Dedifferentiated amniotic fluid mesenchymal stem cell (primary cell): Measurements from ENCODE around the gene SLC45A1.
"Not testable (repeated sequence)": the region's sequence is repeated elsewhere in the genome, so short reads cannot be mapped to it uniquely, and the experiment has no call there.

Experiments used
- DNase-seq: peaks from one replicate; pipeline ENCODE4 v3.0.0-alpha.2; 2016; ENCODE audit errors: extremely low spot score

Gene SLC45A1

DNA sequence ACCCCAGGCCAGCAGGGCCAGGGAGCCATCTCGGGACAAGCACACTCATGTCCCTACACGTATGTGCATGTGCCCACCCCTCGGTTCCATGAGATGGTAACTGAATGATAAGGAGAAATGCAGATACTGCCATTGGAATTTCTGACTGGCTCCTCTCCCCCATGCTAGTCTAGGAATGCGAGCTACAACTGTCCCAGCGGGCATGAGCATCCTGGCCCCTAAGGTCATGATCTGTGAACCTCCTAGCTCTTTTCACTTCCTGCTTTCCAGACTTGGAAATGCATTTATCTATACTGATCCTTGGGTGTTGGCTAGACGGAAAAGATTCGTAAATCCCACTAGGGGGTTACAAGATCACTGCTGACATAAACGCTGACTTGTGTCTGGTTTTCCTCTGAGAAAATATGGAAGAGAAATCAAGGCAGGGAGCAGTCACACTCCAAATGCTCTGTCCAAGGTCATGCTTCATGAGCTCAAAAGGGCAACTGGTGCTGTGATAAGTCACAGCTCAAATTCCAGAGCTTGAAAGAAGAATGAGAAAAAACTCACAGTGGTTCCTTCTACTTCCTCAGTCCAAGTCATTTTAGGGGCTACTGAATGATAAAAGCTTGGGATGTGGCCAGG is 49.8 kb downstream of the SLC45A1 start:
- DNase-seq, result no peak

DNA sequence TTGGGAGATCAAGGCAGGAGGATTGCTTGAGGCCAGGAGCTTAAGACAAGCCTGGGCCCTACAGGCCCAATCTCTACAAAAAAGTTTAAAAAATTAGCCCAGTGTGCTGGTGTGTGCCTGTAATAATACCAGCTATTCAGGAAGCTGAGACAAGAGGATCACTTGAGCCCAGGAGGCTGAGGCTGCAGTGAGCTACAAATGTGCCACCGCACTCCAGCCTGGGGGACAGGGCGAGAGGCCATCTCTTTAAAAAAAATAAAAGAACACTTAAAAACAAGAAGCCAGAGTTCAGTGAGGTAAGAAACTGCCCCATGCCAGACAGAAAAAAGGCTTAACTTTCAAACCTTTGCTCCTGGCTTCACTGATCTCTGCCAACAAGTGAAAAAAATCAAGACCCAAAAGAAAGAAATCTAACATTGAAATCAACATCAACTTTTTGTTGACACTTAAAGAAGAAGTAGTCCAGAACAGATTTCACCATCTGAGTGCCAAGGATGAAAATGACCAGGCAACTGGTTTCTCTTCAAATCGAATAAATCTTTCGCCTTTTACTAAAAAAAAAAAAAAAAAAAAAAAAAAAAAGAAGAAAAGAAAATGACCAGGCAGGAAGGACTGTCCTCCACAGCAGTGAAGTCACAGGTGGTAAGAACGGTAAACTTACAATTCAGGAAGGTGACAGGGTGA is 51.2 kb downstream of the SLC45A1 start:
- no peak for DNase-seq

DNA sequence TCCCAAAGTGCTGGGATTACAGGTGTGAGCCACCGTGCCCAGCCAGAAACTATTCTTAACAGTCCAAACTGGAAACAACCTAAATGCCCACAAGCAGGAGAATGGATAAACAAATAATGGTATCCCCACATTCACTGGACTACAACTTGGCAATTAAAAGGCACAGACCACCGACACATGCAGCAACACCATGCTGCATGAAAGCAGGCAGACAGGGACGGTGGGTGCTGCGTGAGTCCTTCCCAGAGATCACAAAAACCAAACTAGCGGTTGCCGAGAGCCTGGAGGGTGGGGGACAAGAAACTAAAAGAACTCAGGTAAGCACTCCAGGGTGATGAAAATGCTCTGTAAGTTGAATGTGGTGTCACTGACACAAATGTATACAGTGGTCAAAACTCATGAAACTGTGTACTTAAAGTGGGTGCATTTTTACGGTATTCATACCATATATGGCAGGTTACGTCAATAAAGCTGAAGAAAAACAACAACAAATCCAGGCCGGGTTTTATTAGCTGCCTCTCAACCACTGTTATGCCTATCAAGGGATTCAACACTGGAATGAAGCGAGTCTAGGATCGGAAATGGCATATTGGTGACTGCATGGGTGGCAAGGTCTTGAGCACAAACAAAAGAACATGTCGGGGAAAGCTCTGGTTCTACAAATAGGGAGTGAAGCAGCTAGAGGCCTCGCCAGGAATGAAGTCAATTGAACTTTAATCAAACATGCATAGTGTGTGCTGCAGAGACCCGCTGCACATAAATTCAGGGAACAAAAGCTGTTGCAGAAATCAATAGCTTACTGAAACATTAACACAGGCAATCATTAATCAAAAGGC is 52.4 kb downstream of the SLC45A1 start:
- DNase-seq, result no peak

DNA sequence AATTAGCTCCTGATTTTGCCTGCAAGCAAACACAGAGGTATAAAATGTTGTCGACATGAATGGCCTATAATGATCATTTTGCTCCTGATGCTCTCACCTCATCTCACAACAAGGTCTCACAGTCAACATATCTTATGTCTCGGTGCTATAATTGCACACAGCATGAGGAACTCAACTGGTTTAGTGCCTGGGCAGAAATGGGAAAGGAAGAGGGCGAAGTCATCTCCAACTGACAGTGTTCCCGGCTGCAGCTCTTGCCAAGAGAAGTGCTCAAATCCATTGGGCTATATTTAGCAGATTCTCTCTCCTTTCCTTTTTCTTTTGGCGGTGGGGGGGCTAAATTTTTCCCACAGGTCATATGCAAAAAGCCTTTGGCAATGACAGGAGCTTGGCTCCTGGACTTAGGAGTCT is 53.0 kb downstream of the SLC45A1 start:
- no peak for DNase-seq

DNA sequence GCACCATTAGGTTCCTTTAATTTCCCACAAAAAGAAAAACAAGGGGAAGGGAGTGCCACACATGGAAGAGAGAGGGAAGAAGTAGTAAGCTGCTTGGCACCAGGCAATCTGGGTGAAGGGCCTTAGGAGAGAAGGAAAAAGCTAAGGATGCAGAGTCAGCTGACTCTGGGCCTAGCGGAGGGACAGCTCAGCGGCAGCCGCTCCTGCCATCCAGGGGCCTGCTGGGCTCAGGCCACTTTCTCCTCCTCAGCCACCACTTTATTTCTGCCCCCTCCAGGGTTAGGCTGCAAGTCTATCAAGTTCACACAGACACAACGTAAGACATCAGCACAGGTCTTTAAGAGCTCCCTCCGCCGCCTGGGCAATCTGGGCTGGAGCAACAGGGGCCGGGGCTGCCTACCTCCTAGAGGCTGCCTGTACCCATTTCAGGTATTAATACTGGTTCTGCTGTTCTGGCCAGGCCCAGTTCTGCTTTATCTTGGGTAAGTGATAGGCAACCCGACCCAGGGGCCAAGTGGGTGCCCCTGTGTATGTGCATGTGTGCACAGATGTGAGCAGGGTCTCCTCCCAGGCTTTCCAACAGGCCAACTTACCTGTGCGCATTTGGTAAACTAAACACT is 53.6 kb downstream of the SLC45A1 start:
- no peak for DNase-seq

DNA sequence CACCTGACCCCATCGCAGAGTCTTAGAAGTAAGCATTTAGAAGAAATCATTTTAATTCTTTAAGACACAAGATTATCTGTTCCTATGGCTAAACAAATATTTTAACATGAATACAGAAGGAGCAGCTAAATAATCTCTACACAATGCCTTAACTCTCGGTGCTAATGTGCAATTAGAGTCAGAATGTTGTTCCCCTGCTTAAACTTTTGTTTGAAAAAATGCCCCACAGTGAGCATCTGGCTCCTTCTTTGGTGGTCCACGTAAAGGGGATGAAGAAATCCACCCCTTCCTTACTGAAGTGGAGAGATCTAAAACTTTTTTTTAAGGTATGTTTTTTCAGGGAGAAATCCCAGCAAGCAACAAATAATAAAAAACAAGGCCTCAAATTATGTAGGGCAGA is 55.2 kb downstream of the SLC45A1 start:
- no peak for DNase-seq

DNA sequence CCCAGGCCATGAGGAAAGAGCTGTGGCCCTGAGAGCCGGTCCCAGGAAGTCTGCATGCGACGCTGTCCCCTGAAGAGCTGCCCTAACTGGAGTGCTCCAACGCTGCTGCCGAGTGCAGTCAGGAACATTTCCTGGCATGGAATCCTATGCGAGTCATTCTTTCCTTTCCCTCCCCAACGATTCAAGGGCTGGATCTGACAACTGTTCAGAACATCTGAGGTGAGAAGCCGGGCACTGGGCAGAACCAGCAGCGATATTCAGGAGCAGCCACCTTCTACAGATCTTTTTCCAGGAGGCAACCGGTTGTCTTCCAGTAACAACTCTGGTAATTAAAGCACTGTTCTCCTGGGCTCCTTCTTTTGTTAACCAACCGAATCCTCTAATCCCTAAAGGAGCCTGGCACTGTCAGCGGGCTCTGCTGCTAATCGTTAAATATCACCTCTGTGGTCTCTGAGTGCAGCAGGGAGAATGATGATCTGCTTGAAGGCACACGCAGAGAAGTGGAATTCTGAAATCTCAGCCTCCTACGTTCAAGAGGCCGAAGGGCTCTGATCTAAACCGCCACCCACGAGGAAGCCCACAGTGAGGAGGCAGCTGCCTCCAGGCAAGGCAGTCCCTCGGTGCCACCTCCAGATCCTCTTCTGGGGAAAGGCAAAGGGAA is 55.8 kb downstream of the SLC45A1 start:
- DNase-seq, result peak; percentile 76

DNA sequence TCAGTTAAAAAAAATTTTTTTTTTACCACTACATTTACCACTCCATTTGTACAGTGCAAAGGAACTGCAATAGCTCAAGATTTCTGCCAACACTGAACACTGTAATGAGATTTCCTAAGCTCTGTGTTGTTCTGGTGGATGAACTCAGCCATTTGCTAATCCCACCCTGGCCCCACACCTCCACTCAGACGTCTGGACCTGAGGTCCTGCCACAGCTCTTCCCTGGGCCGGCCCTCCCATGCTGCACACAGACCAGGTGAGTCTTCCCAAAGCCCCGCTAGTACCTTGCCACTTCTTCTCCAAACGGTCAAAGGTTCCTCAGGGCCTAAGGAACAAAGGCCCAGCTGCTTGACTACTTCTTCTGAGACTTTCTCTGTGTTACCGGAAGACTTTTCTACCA is 56.4 kb downstream of the SLC45A1 start:
- no peak for DNase-seq

DNA sequence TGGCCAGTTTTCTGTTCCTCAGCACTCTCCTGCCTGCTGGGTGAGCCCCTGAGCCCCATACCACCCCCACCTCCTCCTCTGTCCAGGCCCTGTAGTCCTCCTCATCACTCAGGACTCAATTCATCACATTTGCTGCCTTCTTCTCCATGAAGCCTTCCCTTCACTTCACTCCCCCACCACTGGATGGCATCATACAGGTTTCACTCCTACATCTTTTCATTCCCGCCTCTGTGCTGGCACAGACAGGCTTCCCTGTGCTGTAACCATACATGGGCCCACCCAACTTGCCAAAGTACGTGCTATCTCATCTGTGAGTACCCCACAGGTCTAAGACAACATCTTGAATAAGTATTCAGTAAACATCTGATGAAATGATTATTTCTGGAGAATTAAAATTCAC is 56.9 kb downstream of the SLC45A1 start:
- no peak for DNase-seq

DNA sequence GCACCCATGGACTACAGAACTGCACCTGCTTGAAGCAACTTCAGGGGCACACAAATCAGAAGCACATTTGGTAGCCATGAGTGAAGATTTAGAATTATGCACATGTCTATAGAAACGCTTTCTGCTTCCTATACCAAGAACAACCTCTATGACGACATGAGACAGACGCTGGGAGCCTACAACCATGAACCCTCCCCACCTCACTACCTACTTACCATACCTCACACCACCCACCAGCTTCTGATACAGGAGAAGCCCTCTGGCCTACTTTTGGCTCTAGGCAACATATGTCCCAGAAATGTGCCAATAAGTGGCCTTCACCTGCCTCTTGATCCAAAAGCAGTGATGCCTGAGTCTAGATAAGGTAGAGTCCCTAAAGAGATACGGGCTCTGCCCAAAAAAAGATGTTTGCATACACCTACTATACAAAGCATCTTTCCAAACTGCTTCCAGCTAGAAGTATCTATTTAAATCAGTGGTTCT is 58.5 kb downstream of the SLC45A1 start:
- DNase-seq, result no peak

DNA sequence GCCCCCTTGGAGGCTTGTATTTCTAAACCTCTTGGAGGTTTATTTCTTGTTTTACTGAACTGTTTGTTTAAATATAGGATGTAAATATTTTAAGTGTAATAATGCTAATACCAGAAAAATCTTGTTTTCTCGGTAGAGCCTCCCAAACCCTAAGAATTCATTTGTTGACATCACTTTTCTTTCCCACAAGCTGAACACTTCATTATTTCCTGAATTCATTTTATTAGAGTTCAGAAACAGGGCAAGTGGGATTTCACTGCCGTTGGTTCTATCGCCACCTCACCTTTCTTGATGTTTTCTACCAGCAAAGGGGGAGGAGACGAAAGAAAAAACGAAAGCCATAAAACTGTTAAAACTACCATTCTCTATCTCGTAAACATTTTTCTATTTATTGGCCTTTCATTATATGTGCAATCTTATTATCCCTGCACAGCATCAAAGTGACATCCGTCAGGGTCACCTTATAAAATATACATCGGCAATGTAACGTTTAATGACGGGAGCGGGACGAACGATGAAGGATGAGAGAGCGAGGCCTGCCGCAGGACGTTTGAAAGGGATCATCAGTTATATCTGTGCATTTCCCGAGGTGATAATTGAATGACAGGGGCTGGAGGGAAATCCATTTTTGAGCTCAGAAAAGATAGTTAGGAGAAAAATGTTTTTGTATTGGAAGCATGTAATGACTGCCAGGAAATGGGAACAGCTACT is 59.5 kb downstream of the SLC45A1 start:
- DNase-seq, result no peak

DNA sequence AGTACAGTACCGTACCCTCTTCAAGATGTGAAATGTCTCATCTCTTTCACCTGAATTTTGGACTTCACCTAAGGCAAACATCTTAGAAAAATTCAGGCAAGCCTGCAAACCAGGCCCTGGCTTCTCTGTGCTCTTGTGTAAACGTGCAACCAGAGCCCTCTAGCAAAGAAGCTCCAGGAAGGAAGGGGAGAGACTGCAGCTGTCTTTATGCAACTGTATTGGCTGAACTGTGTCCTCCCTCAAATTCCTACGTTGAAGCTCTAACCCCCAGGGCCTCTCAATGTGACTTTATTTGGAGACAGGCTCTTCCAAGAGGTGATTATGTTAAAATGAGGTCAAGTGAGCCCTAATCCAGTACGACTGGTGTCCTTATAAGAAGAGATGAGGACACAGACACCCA is 60.3 kb downstream of the SLC45A1 start:
- DNase-seq, result no peak

DNA sequence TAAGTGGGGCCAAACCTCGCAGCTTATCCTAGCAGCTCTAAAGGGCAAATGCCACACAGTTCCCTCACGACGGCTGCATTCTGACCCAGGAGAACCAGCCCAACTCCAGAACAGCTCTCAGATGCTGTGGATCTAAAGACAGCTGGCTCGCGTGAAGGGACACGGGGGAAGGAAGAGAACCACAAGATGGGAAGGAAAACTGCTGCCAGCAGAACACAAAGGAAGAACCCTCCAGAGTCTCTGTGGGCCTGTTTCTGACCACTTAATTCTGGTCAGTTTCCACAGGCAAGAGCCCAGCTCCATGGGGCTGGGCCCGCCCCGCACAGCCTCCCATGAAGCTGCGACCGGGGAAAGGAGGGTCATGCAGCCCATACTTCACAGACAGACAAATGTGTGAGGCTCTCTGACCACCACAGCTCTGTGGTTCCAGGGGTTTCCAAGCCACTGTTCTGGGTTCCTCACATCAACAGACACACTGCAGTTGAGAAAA is 61.1 kb downstream of the SLC45A1 start:
- no peak for DNase-seq

DNA sequence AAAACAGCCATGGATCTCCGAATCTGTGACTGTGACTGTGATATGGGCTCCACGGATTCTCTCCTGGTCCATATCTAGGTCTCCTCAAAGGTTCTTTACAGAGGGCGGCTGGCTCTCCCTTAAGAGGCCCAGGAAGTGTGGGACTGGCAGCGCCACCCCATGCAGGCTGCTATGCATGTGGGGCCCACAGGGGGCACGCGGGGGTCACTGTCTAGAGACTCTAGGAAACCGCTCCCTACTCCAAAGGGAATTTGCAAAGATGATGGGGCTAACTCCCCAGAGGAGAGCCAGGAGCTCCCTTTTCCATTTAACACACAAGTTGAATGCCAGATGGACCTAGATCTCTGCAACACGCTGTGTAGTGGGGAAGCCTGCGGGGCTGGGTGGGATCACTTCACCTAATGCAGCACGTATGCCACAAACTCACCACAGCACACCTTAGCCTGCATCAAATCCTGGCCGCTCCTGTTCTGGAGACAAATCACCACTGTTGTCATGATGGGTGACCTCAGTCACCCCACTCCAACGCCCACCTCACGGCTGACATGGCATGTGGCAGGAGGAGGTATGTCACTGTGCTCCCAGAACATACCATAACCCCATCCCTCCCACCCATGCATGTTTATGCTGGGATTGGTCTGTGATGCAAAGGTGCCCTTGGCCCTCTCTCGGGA is 61.7 kb downstream of the SLC45A1 start:
- DNase-seq, result no peak

DNA sequence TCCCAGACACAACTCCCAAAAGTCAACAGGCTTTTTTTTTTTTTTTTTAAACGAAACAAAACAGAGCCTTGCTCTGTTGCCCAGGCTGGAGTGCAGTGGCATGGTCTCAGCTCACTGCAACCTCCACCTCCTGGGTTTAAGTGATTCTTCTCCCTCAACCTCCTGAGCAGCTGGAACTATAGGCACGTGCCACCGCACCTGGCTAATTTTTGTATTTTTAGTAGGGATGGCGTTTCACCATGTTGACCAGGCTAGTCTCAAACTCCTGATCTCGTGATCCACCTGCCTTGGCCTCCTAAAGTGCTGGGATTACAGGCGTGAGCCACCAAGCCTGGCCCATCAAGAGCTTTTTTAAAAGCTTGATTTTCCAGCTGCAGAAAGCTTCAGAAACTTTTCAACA is 62.4 kb downstream of the SLC45A1 start:
- not testable (repeated sequence) for DNase-seq

DNA sequence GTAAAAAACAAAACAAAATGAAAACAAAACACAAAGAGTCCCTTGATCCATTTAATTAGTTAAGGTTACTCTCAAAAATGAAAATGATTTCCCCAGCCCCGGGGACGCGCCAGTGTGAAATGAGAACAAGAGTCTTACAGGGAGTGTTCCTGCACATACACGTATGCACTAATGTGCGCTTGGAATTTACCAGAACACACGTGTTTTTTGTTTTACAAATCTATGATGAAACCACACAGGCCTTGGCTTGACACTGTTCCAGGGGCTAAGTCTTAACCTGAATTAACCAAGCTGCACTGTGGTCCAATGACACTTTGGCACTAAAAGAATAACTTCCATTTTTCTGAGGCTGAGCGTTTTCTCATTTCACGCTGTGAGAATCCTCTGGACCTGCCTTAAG is 63.7 kb downstream of the SLC45A1 start:
- no peak for DNase-seq

DNA sequence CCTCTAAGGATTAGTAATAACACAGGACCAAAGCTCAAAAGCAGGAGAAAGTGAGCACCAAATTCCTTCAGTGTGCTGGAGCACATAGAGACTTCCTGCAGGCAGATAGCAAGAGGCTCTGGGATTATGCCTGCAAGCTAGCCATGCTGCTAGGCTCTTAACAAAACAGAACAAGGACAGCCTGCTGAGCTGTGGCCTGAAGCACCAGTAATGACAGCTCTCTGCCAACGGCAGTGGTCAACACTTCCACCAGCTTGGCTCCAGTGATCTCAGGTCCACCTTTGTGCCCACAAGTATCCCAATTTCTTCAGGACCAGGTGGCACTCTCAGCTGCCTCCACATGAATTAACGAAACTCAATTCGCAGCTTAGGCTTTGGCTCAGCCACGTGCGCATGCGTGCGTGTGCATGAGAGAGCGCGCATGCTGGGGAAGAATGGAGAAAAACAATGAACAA is 64.2 kb downstream of the SLC45A1 start:
- DNase-seq, result no peak

DNA sequence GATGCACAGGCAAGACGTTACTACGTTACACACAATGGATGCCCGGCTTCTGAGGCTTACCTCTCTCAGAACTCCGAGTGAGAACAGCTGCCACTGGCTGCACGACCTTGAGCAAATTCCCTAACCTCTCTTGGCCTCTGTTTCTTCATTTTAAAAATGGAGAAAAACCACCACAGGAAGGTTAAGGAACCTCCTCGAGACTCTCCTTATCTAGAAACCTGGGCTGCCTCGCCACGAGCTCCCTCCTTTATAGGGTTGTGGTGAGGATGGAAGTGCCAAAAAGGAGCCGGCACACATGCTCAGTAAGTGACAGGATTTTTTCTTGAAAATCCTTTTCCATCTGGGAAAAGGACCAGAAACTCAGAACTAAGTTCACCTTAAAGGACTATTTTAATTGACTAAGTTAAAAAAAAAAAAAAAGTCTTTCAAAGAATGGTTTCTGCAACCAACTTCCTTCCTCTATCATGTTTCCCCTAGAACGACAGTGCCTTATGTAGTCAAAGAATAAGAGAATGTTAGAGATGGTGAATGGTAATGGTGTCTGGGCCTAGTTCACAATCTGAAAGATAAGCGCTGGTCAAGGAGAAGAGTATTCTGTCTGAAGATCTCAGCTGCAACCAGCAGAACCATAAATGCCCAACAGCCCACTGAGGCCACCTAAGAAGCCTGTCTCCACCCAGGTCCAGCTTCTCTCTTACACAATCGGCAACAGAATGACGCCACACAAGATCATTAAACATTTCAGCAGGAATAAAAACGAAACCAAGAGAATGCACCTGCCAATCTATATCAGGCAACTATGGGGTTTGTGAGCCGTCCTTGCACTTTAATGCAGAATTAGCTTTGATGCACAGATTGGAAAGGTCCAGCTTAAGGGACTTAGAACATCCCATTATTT is 64.9 kb downstream of the SLC45A1 start:
- DNase-seq, result no peak

DNA sequence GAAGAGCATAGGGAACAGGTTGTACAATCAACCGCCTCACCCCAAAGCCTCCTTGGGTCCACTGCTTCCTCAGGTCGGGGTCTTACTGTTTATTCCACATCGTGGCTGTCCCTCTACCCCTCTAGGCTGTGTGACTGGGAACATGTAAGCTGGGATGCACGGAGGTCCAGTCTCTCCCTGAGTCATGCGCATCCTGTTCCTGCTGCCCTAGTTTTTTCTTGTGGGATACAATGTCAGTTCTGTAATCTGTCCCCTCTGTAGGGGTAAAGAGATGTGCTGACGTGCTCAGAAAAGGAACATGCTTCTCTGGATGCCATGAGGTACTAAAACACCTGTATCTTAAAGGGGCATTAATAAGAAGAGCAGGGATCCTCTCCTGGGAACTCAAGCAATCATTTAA is 66.2 kb downstream of the SLC45A1 start:
- DNase-seq, result no peak
